ENCODE results near the gene CD69.
"Not testable (repeated sequence)": the region's sequence is repeated elsewhere in the genome, so short reads cannot be mapped to it uniquely, and the experiment has no call there.

CD69 gene

GRCh38 chr12:9706086-9706685, 54.5 kb downstream of the CD69 start:
- no peak overlapping the region for H3K4me3 ChIP-seq (ENCODE audit: low read depth, low read length)
- TF ChIP-seq CTCF (IDR thresholded peaks at IDR 0.05; ENCODE audit: low read depth, low read length): no peak

- H3K4me3 ChIP-seq (ENCODE audit: low read depth, low read length): not testable (repeated sequence)
These were observed 56.1 kb downstream of the CD69 start for GRCh38 chr12:9704561-9704960.

Data from WI38 (cell line).